Stimulated activated CD8-positive, alpha-beta memory T cell treated with anti-CD3 and anti-CD28 coated beads, Interleukin-12 subunit alpha, Interleukin-12 subunit beta, amount 100 ng/mL, for 4 hours (primary cell): Measurements from ENCODE around the gene DNAJC5.
"Not testable (repeated sequence)": the region's sequence is repeated elsewhere in the genome, so short reads cannot be mapped to it uniquely, and the experiment has no call there.

Source experiments
- DNase-seq: peaks from one replicate; pipeline ENCODE4 v3.0.0-alpha.2; 2020; ENCODE audit warnings: low read depth

The DNAJC5 gene

DNA sequence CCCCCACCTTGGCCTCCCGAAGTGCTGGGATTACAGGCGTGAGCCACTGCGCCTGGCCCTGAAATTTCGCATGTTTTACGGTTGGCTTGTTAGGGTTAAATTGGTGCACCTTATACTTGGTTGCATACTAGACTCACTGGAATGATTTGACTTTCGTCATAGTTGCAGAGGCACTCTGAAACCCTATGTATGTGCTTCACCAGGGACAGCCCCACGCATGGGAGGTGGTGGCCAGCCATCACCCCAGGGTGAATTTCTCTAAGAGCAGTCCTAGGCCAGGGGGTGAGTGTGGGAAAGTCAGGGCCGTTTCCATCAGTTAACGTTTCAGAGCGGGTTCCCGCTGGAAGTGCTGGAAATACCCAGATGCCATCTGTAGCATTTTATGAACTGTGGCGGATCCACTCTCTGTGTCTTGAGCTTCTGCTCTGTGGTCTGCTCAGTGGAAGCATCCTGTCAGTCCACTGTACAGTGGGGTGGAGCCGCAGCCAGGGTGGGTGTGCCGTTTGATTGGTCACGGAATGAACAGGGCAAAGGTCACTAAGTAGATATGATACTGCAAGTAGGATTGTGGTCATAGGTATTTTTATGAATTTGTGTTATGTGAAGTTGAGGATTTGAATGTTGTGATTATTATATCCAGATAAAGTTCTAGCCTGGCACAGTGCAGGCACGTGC lies 13.2 kb downstream of the DNAJC5 start:
- DNase-seq, result no peak

DNA sequence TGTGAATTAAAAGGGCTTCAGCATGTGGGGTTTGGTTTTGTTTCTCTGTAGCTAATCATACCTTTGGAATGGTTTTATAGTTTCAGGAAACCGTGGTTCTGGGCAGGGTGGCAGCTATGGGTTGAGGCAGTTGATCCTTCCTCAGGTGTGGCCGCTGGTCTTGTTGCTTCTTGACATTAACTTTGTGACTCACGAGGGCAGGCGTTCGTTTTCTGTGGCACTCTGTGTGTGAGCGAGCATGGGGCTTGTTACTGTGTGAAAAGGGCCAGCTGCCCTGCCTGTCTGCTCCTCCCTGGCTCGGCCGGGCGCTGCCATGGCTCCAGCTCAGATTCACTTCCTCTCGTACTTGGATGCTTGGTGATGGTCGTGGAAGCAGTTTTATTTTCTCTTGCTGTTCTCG lies 16.2 kb downstream of the DNAJC5 start:
- no peak for DNase-seq

DNA sequence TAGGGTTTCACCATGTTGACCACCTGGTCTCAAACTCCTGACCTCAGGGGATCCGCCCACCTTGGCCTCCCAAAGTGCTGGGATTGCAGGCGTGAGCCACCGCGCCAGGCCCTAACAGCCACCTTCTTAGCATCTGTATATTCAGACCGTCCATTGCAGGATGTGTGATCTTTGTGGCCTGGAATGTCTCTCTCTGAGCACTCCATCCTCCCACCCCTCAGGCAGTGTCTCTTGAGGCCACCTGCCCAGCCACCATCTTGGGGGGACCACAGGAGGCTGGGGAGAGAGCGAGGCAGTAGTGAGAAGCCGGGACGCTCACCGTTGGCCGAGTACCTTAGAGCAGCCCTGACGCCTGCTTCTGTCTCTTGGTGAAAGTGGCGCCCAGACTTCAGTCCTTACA lies 18.8 kb downstream of the DNAJC5 start:
- no peak for DNase-seq

DNA sequence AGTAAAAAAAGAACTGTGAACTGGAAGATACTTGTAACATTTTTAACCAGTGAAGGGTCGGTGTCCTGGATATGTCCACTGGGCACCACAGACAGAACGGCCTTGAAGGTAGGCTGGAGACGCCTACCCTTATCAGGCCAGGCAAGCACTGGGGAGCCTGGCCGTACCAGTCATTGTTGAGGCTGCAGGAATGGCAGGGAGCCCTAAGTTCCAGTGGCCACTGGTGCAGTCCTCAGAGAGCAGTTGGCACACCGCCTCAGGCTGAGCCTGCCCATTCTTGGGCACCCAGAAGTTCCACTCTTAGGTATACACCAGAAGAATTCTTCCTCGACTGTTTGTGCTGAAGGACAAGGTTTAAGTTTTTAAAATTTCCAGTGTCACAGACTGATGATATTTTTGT lies 20.5 kb downstream of the DNAJC5 start:
- no peak for DNase-seq

DNA sequence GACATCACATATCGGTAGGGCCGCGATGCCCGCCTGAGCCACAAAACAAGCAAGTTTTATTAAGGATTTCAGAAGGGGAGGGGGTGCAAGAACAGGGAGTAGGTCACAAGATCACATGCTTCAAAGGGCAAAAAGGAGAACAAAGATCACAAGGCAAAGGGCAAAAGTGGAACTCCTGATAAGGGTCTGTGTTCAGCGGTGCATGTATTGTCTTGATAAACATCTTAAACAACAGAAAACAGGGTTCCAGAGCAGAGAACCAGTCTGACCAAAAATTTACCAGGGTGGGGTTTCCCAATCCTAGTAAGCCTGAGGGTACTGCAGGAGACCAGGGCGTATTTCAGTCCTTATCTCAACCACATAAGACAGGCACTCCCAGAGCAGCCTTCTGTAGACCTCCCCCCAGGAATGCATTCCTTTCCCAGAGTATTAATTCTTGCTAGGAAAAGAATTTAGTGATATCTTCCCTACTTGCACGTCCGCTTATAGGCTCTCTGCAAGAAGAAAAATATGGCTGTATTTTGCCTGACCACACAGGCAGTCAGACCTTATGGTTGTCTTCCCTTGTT lies 21.5 kb downstream of the DNAJC5 start:
- DNase-seq, result not testable (repeated sequence)

DNA sequence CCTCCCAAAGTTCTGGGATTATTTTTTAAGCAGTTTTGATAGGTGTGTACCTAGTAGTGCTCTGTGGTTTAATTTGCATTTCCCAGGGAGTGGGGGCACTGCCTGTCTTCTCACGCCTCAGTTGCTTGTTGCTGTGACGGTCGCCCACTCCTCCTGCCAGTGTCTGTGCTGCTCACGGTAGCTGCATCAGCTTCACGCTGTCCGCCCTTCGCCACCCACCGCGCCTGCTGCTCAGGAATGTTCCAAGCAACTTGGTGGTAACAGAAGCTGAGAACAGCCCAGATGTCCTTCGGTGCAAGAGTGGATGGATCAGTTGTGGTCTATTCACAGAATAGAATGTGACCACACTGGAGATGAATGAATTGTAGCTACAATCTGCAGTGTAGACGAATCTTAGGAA lies 22.9 kb downstream of the DNAJC5 start:
- no peak for DNase-seq

DNA sequence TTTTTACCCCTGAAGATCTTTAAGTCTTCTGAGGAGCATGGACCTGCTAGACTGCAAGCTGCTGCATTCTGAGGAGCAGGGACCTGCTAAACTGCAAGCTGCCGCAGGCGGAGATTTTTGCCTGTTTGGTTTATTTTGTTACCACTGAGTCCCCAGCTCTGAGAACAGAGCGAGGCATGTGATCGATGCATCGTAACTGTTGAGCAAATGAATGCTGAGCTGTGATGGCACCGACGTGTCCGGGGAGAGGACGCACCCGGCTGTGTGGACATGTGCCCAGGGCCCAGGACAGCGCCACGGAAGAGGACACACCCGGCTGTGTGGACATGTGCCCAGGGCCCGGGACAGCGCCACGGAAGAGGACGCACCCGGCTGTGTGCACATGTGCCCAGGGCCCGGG lies 24.2 kb downstream of the DNAJC5 start:
- DNase-seq, result no peak

DNA sequence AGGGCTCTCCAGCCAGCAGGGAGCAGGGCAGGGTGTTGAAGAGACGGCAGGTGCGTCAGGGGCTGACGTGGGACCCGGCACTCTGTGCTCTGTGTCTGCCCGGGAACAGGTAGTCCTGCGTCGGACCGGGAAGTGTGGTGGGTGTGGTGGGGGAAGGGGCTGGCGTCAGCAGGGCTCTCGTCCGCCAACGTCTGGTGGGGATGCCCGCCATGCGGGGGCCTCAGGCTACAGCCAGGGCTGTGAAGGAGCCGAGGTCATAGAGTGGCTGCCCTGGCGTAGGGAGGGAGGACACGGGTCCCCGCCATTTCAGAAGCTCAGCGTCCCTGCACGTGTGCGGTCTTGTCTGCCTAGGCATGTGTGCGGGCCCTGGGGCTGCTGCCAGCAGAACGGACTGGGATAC lies 25.3 kb downstream of the DNAJC5 start:
- DNase-seq, result no peak

DNA sequence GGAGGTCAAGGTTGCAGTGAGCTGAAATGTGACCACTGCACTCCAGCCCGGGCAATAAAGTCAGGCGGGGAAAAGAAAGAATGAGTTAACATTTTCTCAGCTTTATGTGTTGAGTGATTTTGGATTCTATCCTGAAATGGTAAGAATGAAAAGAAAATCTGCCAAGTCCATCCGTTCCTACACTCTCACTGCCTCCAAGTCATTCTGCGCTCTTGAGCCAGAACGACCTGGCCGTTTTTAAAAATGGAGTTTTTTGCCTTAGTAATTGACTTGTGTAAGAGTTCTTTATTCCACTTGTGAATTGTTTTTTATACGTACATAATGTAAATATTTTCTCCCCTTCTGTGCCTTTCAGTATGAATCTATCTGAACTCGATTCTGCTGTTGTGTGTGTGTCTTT lies 28.7 kb downstream of the DNAJC5 start:
- no peak for DNase-seq

DNA sequence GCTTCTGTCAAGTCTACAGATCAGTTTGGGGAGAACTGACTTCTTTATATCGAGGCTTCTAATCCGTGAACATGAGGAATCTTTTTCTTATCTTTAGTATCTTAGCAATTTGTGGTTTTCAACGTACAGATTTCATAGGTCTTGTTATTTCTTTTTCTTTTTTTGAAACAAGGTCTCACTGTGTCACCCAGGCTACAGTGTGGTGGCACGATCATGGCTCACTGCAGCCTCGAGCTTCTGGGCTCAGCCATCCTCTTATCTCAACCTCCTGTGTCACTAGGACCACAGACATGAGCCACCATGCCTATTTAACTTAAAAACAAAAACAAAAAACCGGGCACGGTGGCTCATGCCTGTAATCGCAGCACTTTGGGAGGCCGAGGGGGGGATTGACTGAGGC lies 29.3 kb downstream of the DNAJC5 start:
- DNase-seq, result no peak

DNA sequence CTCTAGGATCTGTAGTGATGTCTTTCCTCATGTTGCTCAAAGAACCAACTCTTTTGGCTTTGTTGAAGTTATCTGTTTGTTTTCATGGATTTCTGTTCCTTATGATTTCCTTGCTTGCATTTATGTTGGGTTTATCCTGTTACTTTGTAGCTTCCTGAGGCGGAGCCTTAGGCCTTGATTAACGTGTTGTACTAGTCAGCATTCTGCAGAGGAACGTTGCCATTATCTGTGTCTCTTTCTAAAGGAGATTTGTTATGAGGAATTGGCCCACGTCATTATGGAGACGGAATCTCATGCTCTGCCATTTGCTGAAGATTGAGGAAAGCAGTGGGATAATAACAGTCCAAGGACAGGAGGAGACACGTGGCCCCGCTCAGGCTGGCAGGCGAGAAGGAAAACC lies 31.4 kb downstream of the DNAJC5 start:
- no peak for DNase-seq

DNA sequence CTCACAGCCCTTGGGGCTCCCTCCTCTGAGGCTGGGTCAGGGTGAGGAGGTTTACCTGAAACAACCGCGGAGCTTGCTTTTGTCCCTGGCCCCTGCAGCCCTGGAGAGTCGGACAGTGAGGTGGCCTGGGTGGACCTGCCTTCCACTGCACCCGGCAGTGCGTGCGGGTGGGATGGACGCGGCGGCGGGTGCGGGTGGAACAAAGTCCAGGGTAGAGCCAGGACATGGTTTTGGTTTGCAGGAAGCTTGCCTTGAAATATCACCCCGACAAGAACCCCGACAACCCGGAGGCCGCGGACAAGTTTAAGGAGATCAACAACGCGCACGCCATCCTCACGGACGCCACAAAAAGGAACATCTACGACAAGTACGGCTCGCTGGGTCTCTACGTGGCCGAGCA lies 34.1 kb downstream of the DNAJC5 start:
- no peak for DNase-seq

DNA sequence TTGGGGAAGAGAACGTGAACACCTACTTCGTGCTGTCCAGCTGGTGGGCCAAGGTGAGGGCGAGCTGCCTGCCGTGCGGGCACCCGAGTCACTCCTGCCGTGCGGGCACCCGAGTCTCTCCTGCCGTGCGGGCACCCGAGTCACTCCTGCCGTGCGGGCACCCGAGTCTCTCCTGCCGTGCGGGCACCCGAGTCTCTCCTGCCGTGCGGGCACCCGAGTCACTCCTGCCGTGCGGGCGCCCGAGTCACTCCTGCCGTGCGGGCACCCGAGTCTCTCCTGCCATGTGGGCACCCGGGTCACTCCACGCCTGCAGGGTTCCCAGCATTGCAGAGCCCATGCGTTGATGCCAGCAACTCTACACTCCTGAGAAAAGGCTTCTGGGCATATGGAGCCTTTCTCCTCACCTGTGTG lies 34.6 kb downstream of the DNAJC5 start:
- not testable (repeated sequence) for DNase-seq

DNA sequence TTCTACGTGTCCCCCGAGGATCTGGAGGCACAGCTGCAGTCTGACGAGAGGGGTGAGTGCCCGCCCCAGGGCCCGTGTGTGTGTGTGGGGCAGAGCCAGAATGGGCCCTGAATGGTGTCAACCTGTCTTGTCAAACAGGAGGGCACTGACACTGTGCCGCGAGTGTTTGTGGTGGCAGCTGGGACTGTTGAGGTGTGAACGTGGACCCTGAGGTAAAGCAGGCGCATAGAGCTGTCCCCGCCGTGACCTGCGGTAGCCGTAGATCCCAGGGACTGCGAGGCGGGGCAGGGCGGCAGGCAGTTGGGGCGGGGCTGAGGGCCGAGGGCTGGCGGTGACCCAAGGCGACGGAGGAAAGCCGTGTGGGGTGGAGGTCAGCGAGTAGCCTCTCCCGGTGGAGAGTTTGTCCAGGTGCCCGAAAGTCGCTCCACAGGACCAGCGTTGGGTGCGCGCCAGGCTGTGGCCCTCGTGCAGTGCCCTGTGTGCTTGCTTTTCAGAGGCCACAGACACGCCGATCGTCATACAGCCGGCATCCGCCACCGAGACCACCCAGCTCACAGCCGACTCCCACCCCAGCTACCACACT lies 36.1 kb downstream of the DNAJC5 start:
- DNase-seq, result no peak

DNA sequence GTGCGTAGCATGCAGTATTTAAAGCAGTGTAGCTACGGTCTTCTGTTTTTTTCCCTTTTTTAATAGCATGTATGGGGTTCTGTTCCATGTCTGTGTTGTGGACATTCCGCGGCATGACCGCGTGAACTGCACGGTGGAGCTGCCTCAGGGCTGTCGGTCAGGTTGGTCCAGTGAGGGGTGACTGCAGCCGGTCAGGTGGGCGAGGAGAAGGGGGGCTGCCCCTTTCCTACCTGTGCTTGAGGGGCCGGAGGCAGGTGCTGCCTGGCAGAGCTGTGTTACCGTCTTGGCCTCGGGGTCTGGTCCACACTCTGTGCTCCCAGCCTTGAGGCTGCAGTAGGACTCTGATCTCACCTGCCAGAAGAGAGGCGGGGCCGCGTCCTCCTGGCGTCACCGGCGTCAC lies 36.8 kb downstream of the DNAJC5 start:
- no peak for DNase-seq

DNA sequence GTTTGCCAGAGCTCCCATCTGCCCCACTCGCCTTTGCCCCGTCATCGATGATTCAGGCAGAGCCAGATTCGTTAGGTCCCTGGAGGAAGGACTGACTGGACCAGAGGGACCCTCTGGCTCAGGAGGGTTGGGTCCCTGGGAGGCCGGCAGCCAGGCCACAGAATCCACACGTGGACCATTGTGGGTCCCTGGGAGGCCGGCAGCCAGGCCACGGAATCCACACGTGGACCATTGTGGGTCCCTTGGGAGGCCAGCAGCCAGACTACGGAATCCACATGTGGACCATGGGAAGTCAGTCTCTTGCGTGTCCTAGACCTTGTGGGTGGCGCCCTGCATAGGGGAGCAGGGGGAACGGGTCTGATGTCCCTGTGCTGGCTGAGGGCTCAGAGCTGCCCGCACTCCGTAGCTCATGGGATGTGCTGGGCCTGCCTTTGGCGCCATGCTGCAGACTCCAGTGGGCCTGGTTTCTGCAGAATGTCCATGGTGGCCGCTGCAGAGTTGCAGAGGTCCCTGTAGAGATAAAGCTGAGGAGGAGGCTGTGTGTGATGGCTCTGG lies 37.8 kb downstream of the DNAJC5 start:
- DNase-seq, result no peak

DNA sequence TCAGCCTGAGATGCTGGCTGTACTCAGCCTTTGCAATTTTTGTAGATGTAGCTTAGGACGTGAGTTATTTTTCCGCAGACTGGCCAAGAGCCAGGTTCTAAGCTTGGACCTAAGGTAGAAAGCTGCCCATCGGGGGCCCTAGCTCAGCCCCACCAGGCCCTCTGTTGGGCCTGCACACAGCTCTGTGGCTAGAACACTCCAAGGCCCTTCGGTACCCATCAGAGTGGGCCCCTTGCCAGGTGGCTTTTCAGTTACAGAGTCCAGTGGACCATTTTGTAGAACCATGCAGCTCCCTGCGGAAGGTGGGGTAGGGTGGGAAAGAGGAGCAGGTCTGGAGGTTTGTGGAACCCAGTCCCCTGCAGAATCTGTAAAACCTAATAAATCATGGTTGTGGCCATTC lies 38.7 kb downstream of the DNAJC5 start:
- DNase-seq, result no peak

DNA sequence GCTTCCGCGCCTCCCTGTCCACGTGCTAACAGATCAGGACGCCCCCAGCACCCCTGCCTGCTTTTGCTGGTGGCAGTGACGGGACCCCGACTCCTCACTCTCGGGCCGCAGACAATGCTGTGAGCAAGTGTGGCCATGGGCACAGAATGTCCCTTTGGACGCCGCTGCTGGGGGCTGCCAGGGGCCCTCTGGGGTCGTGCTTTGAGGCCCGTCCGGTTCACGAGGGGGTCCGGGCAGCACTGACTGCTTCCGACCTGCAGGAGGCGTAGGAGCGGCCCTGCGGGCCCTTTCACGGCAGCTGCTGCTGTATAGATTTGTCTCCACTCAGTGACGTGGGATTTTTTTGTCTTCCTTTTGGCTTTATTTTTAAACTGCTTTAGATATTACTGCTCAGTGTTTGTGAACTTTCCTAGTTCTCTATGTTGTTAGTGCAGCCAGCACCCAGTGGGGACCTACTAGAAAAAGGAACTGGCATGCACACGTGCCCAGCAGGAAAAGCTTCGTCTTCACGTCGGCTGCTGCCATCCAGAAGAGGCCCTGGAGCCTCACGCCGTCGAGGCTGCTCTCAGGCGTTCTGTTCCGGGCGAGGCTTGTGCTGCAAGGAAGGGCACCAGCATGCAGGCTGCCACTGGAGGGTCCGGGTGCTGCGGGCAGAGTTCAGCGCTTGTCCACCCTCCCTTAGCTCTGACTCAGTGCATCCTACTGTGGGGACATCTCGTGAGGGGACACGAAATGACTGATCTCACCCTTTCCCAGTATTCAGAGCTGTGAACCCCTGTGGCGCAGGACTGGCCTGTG lies 39.5 kb downstream of the DNAJC5 start:
- no peak for DNase-seq

DNA sequence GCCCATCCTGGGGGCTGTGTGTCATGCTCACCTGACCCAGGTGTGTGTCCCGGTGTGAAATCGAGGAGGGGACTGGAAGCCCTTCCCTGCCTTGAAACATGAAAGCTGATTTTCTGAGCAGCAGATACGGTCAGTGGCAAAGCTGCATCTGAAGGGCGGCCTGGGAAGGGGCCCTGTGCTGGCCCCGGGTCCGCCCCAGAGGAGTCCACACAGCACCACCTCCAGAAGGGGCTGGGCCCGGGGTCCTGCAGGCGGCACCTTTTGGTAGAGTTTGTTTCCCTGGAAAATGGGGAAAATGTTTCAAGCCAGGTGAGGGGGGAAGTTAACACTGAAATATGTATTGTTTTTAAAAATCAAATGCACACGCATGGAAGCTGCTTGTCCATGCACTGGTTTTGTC lies 40.5 kb downstream of the DNAJC5 start:
- no peak for DNase-seq

DNA sequence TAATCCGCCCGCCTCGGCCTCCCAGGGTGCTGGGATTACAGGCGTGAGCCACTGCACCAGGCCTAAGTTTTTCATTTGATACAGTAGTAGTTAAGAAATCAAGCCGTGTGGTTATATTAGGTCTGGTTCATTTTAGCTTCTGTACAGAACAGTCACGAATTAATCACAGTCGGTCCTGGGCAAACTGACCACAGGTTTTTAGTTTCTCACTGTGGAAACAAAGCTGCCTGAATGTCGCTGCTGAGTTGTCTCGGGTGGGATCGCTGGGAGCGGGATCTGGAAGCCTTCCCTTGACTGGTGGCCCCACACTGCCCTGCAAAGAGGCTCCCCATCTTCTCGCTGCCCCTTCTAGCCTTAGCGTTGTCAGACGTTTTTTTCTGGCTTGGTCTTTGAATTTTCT lies 42.7 kb downstream of the DNAJC5 start:
- no peak for DNase-seq

DNA sequence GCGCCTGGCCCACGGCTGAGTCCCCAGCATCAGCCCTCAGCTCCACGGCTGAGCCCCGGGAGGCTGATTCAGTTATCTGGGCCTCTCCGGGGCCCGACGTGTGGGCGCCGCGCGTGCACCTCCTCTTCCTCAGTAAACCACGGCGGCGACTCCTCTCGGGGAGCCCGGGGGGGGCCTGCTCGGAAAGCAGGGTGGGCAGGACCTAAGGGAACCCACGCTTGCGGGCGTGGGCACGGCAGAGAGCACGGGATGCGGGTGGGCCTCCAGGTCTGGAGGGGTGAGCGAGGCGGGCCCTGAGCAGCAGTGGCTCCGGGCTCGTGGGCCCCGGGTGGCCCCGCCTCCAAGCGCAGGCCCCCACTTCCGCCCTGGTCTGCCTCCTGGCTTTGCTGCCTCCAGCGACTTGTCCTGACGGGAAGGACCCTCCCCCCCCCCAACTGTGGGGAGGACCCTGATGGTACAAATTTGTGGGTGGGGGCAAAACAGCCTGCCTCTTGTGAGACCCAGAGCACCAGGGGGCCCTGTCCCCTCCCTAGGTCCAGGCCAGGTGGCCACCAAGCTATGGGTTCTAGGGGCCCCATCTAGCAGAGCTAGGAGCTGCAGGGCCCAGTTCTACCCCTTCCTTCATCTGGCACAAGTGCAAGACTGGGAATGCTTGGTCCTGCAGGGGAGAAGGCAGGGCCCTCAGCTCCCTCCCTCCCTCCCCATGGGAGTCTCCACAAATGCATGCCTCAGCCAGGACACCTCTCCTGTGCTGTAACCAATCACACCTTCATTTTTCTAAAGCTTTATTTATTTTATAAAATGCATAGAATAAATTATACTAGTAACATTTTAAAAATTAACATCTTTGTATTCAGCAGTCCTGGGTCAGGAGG lies 44.4 kb downstream of the DNAJC5 start:
- DNase-seq, result no peak

DNA sequence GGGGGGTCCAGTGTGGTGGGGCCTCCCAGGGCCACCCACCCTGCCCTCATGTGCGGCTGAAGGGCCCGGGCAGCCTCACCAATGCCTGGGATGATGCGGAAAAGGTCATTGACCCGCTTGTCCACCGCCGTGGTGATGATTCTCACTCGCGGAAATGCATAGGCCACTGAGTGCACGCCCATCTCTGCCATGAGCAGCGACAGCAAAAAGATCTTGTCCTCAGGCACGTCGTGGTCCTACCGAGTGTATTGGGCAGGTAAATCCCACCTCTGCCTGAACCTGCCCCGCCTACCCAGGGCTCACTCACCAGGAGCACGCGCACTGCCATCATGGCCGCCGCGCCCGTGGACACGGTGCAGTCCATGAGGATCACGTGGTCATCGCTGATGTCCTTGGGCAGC lies 45.1 kb downstream of the DNAJC5 start:
- DNase-seq, result no peak
